GM18867 (cell line): Measurements from ENCODE around the gene CEP120.
"Not testable (repeated sequence)": the region's sequence is repeated elsewhere in the genome, so short reads cannot be mapped to it uniquely, and the experiment has no call there.

Experiments used
- ATAC-seq: cut with Tn5 transposase; IDR thresholded peaks from one replicate; pipeline ENCODE4 v1.9.1; 2021; ENCODE audit warnings: mild to moderate bottlenecking, moderate library complexity; ENCODE audit not compliant: unreplicated experiment

CEP120 gene

DNA sequence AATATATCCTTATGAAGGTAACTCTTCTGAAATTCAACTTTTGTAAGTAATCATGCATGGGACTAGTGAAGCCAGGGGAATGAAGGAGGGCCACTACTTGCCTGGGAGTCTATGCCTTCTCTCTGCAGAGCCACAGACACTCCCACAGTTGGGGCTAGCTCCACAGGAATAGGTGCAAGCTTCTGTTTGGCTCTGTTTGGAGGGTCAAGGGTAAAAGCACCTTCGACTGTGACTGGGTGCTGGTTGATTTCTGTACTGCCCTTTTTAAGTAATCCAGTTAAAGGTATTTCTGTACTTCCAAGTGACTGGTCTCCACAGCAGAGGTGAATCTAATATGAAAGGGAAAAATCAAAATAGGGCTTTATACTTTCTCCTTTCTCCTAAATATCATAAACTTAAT lies 32.2 kb downstream of the CEP120 start:
- ATAC-seq = no peak

DNA sequence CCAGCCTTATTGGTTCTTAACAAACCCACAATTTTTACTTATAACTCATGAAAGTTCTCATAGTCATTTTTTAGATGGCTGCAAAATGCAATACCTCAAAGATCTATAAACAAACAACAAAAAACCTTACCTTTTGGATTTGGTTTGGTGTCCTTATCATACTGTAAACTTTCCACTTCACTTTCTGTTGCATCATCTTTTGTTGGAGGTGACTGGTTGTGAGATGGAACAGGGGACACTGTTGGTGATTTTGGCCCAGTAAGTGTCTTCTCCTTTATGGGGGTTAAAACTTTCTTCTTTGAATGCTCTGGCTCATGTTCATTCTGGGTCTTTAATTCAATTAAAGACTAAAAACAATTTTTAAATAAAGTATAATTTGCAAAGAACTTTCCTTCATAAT lies 33.4 kb downstream of the CEP120 start:
- ATAC-seq = no peak

- no peak for ATAC-seq
Observed at GRCh38 chr5:123387313-123387712, 35.9 kb downstream of the CEP120 start.

- ATAC-seq = no peak
Observed at GRCh38 chr5:123382252-123382651, 41.0 kb downstream of the CEP120 start.

DNA sequence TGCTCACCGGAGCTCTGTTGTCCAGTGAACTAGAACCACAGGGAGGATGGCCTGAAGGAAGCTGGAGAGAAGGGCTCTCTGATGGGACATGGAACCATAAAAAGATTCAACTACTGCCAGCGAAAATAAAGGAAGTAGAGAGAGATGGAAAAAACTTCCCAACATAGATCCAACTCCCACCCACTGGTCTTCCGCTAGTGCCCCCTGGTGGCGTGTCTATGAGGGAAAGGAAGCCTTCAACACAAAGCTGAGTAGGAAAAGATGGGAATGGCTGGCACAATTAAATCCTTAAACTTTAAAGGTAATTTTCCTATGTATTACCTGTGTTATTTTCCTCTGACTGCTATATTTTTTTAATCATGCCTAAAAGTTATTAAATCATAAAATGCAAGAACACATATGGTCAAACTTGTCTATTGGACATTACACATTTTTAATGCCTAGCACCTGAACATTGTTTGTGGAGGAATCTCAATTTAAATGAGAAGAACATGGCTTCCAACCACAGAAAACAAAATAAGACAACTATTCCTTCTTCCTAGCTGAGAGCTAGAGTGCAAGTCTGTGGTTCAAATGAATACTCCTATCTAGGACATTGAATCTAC lies 51.5 kb downstream of the CEP120 start:
- no peak for ATAC-seq

DNA sequence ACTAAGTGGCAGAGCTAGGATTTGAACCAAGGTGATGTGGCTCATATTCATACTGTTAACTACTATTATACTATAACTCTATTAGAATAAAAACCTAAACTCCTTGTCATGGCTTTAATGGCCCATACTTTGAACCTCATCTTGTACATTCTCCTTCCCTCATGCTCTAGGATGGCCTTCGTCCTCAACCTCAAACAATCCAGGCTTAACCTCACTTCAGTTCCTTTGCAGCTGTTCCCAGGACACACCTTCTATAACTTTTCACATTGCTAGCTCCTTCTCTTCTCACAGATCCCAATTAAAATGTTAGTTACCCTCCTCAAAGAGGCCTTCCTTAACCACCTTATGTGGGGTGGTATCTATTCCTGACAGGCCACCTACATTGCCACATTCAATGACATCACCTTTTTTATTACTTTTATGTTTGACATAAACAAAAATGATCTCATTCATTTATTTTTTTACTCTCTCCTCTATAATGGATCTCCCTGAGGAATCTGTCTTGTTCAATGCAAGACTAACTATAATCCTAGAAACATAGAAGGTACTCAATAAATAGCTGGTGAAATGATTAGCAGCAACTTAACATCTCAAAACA lies 53.7 kb downstream of the CEP120 start:
- no peak for ATAC-seq

DNA sequence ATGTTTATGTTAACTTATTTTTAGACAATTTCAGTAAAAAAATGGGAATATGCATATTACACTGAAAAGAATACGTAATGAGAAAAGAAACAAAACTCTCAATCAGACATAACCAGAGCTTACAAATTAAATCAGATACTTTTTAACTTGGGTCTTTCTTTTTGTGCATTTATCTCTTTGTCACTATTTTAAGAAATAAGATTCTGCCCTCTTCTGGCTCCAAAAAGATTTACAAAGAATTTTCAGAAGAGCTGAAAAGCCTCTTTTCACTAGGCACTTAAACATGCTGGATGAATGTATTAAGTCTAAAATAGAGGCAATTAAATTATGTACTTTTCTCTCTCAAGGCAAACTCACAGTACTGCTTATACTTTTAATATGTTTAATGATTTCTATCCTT lies 55.5 kb downstream of the CEP120 start:
- ATAC-seq = no peak

DNA sequence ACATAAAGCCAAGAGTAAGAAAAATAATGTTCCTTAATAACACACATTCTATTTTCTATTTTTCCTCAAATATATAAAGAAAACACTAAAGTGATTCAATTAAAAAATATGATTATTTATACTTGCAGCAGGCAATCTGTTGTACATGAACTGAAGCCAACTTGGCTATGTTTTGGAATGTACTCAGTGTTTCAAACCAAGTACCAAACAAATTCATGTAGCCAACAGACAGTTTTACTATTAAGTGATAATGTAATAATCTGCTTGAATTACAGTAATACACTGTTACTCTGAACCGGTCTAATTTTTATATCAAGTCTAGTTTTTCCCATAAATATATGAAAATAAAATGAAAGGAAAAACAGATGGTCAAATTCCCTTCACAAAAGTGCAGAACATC lies 58.0 kb downstream of the CEP120 start:
- ATAC-seq = no peak

DNA sequence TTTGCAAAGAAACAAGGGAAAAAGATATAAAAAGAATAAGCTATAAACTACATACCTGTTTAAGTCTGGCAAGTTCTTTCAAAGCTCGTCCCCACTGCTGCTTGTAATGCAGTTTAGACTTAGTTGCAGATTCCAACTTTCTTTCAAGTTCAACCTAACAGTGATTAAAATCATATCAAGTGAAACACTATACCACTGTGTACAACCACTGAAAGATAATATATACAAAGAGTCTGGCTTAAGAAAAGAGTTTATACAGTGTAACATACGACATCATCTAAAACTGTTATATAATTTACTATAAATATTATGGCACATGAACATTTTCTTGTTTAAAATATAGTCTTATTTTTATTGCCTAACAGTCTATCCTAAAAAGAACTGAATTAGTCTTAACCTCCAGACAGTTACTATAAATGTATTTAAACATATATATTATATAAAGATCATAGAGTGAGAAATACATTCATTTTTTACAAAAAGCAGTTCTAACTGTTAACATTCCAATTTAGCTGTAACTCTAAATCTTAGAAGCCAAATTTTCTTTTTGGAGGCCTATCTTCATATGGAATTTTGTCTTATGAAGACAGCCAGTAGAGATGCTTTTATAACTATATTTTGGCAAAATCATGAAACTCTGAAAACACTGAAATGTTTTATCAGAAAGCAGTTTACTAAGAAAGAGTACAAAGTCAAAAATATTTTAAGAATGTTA lies 58.6 kb downstream of the CEP120 start:
- ATAC-seq = no peak

GRCh38 chr5:123360910-123361309 lies 62.3 kb downstream of the CEP120 start:
- ATAC-seq = no peak

GRCh38 chr5:123360201-123360571 lies 63.0 kb downstream of the CEP120 start:
- no peak for ATAC-seq

DNA sequence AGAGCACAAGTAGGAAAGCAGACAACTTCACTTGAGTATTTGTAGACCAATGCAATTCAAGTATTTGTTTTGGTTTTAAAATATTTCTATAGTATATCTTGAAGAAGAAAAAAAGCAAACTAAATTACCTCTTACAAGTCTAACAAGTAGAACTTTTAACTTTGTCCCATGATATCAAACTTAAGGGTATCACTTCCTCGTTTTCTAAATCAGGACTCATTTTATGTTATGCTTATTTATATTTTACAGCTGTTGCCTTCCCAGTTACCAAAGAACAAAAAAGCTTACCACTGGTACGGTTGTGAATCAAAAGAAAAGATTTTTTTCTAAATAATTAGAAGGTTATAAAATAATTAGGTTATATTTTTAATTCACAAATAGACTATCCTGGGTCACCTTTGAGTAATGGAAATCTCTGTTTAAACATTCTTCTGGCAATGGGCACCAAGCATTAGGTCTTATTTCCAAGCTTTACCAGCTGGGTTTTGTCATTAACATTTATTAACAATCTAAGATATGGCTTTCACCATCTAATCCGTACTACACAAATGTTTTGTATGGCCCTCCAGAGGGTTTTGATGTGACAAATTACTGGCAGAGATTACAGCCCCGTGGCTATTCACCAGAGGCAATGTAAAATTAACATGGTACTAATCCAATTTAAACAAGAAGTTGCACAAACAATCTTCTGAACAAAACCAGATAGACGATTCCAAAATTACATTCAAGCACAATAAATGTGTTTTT lies 63.6 kb downstream of the CEP120 start:
- ATAC-seq = no peak

- no peak for ATAC-seq
Observed at GRCh38 chr5:123358751-123359150, 64.5 kb downstream of the CEP120 start.

DNA sequence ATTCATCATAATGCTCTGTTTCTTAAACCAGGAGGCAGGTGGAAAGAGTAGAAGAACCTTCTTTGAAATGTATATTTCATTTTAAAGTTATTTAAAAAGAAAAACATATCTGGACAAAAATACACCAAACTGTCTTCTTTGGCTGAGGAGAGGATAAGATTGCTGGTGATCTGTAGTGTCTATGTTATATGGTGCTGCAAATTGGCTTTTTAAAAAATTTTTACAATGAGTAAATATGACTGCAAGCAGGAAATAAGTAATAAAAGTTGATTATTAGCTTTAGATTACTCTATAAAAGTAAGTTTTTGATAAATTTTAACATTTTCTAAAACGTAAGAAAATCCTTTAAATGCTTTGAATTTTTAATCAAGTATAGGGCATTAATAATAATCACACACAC lies 64.9 kb downstream of the CEP120 start:
- ATAC-seq = no peak

DNA sequence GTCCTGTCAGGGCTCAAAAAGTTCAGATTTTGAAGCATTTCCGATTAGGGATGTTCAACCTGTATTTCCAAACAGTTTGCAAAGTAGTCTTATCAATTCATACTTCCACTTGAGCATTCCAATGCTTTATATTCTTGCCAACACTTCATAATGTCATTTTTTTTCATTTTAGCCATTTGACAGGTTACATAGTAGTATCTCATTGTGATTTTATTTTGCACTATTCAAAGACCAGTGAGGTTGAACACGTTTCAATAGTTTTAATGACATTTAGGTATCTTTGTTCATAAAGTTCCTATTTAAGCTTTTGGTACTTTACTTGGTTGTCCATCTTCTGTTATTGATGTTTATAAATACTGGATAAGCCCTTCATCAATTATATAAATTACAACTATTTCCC lies 71.4 kb downstream of the CEP120 start:
- no peak for ATAC-seq

DNA sequence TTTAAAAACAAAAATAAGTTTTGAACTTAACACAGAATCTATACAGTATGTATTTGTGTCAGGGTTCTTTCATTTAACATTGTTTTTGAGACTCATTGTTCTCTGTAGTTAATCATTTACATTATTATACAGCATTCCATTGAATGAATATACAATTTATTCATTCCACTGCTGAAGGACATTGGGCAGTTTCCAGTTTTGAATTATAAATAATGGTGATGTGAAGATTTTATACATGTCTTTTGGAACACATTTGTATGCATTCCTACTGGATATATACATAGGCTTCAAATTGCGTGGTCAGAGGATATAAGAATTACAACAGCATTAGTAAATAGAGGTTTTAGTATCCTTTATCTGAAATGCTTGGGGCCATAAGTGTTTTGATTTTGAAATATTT lies 72.0 kb downstream of the CEP120 start:
- no peak for ATAC-seq

DNA sequence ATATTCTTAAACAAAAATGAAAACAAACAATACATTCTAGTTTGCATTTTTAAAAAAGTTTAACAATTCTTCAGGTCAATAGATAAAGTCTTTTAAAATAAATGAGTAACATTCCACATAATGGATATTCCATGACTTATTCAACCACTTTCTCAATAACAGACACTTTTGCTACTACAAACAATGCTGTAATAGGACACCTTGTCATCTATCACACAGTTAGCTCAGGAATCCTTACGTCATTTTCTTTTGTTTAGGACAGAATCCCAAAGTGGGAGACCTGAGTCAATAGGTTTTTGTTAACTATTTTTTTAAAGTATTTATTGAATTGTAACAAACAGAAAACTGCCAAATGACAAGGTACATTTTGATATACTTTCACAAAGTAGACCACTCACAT lies 72.5 kb downstream of the CEP120 start:
- no peak for ATAC-seq

DNA sequence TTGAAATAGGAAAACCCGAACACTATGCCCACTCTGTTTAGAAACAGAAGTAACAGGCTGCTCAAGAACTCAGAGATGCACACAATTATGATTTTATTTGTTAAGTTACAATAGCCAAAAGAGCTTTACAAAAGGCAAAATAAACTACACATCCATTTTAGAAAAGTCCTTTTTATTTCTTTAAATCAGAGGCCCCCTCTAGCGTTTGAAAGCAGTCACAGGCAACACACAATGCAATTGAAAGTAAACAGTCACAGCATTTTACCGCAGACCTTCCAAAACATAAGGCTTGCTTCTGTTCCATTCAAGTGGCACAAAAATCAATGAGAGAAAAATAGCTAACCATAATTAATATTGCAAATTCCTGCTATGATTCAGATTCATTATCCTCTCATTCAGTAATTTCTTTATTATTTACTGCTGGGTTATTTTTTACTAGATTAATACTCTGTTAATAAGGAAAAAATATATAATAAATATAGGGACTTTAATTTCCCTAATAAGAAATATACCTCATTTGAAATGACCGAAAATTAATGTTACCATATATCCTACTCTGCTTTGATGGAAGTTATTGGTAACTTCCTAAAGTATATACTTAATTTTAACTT lies 78.3 kb downstream of the CEP120 start:
- no peak for ATAC-seq

DNA sequence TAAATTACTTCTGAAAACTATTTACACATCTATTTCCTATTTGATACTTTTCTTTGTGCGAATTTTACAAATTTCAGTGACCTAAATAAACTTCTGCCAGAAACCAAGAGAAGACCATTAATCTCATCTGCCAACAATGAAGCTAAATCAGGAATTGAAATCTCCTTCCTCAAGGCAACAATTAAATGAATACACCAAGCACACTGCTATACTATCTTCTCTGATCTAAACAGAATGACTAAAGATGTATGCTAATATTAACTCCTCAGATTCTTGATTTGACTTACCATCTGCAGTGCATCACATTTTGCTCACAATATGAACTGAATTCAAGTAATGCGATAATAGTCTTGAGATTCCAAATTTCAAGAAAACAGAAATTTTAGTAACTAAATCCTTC lies 82.3 kb downstream of the CEP120 start:
- ATAC-seq = no peak

DNA sequence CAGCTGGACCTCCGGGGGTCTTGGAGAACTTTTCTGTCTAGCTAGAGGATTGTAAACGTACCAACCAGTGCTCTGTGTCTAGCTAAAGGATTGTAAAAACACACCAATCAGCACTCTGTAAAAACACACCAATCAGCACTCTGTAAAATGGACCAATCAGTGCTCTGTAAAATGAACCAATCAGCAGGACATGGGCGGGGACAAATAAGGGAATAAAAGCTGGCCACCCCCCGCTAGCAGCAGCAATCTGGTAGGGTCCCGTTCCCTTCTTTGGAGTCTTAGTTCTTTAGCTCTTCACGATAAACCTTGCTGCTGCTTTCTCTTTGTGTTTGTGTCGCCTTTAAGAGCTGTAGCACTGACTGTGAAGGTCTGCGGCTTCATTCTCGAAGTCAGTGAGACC lies 114.8 kb downstream of the CEP120 start:
- not testable (repeated sequence) for ATAC-seq

- no peak for ATAC-seq
Observed at GRCh38 chr5:123305751-123306150, 117.5 kb downstream of the CEP120 start.
